ENCODE results near the gene BARX1.

DNA sequence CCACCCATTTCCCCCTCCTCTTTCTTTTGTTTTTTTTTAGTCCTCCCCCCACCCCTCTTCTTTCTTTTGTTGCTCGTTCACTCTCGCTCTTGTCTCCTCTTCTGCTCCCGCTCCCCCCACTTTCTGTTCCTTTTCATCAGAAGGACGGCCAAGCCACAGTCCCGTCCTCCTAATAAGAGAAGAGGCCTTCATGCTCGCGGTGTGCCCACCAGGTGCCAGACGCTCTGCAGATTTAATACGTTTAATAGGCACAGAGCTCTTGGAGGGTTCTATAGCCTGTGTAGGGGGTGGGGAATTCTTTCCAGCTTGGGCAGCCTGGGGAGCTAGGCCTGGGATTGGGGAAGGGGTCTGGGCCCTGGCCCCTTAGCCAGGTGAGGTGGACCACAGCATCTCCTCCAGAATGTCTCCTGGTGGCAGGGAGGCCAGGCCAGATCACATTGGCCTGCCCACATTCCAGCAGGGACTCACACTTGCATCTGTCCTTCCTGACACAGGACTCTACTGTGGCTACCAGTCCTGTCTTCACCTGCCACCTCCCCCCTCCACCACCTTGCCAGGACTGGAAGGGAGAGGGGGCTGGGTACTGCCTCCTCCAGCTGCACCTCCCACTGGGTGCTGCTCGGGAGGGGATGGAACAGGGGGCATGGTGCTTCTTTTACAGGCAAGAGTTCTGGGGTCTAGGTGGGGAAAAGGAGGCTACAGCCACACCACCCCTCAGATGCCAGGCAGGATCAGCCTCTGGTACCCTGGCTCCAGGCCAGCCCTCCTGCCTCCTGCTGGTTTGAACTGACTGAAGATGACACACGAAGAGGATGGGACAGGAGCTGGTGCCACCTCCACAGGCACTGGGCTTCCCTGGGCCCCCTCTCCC is 6.1 kb upstream of the BARX1 start:
- TF ChIP-seq, protein P1, sequence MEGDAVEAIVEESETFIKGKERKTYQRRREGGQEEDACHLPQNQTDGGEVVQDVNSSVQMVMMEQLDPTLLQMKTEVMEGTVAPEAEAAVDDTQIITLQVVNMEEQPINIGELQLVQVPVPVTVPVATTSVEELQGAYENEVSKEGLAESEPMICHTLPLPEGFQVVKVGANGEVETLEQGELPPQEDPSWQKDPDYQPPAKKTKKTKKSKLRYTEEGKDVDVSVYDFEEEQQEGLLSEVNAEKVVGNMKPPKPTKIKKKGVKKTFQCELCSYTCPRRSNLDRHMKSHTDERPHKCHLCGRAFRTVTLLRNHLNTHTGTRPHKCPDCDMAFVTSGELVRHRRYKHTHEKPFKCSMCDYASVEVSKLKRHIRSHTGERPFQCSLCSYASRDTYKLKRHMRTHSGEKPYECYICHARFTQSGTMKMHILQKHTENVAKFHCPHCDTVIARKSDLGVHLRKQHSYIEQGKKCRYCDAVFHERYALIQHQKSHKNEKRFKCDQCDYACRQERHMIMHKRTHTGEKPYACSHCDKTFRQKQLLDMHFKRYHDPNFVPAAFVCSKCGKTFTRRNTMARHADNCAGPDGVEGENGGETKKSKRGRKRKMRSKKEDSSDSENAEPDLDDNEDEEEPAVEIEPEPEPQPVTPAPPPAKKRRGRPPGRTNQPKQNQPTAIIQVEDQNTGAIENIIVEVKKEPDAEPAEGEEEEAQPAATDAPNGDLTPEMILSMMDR (IDR thresholded peaks at IDR 0.05) = no peak
- no peak for TF ChIP-seq POLR2A (IDR thresholded peaks at IDR 0.05)
- no peak for TF ChIP-seq EP300 (IDR thresholded peaks at IDR 0.05)
